Neural cell (in vitro differentiated cells): ENCODE data around the gene DUS1L. TPM values are rescaled to one million over a fixed set of nuclear protein-coding genes. Genes with fewer than 3 reads are reported as not detected.
"Not testable (repeated sequence)": the region's sequence is repeated elsewhere in the genome, so short reads cannot be mapped to it uniquely, and the experiment has no call there.

Source experiments
- H2AFZ ChIP-seq: fragments of 200-600, 300-800 bp; sonication (generic), shearing (Covaris generic); 2 replicates; pipeline ENCODE4 v1.6.0; 2014; ENCODE audit warnings: low read depth, mild to moderate bottlenecking, antibody characterized with exemption, low read length, moderate library complexity
- H3F3A ChIP-seq: fragments of 200-600 bp; shearing (Covaris generic); 2 replicates; pipeline ENCODE4 v1.6.1; 2016; ENCODE audit warnings: mild to moderate bottlenecking, moderate library complexity, mixed read lengths, antibody characterized with exemption, low read length; ENCODE audit not compliant: insufficient read depth, poor library complexity, severe bottlenecking
- H3K27ac ChIP-seq: fragments of 200-600, 300-800 bp; sonication (generic), shearing (Covaris generic); 2 replicates; pipeline ENCODE4 v1.5.1; 2014; ENCODE audit warnings: mild to moderate bottlenecking, low read length, moderate library complexity
- H3K27me3 ChIP-seq: fragments of 300-800, 200-600 bp; sonication (generic), shearing (Covaris generic); 2 replicates; pipeline ENCODE4 v1.6.0; 2014; ENCODE audit warnings: mild to moderate bottlenecking, low read depth, low read length, moderate library complexity; ENCODE audit not compliant: insufficient read depth
- H3K36me3 ChIP-seq: fragments of 300-800, 200-600 bp; sonication (generic), shearing (Covaris generic); 2 replicates; pipeline ENCODE4 v1.5.1; 2014; ENCODE audit warnings: mild to moderate bottlenecking, antibody characterized with exemption, low read length, moderate library complexity; ENCODE audit not compliant: insufficient read depth
- H3K4me2 ChIP-seq: fragments of 300-800, 200-600 bp; sonication (generic), shearing (Covaris generic); 2 replicates; pipeline ENCODE4 v1.6.0; 2014; ENCODE audit warnings: mild to moderate bottlenecking, low read length
- H3K4me3 ChIP-seq: fragments of 300-800, 200-600 bp; sonication (generic), shearing (Covaris generic); 2 replicates; pipeline ENCODE4 v1.5.1; 2014; ENCODE audit warnings: mild to moderate bottlenecking, low read length, moderate library complexity
- H3K79me2 ChIP-seq: fragments of 200-600 bp; shearing (Covaris generic); replicated peaks from 2 replicates; pipeline ENCODE4 v1.6.0; 2014; ENCODE audit warnings: mild to moderate bottlenecking, low read length, moderate library complexity; ENCODE audit not compliant: insufficient read depth
- H3K9ac ChIP-seq: fragments of 300-800, 200-600 bp; sonication (generic), shearing (Covaris generic); 2 replicates; pipeline ENCODE4 v1.6.1; 2016; ENCODE audit warnings: mild to moderate bottlenecking, low read length, mixed read lengths
- H3K9me2 ChIP-seq: fragments of 200-600 bp; shearing (Covaris generic); 2 replicates; pipeline ENCODE4 v1.6.1; 2016; ENCODE audit warnings: mild to moderate bottlenecking, low read length, mixed read lengths; ENCODE audit not compliant: insufficient read depth
- H3K9me3 ChIP-seq: fragments of 200-600, 300-800 bp; sonication (generic), shearing (Covaris generic); 2 replicates; pipeline ENCODE4 v1.6.1; 2016; ENCODE audit warnings: mild to moderate bottlenecking, mixed run types, low read length, moderate library complexity, mixed read lengths
- H4K20me1 ChIP-seq: fragments of 200-600 bp; shearing (Covaris generic); 2 replicates; pipeline ENCODE4 v1.6.1; 2016; ENCODE audit warnings: mild to moderate bottlenecking, mixed run types; ENCODE audit not compliant: insufficient read depth
- CTCF ChIP-seq: fragments of 450-650 bp; IDR thresholded peaks from 2 replicates; pipeline ENCODE4 v1.5.1; 2014; ENCODE audit warnings: antibody characterized with exemption, mild to moderate bottlenecking, moderate library complexity; ENCODE audit not compliant: poor library complexity, severe bottlenecking
- EP300 ChIP-seq: fragments of 450-650 bp; conservative IDR thresholded peaks from 2 replicates; pipeline ENCODE4 v1.6.1; 2014; ENCODE audit warnings: antibody characterized with exemption, mild to moderate bottlenecking, moderate library complexity; ENCODE audit not compliant: poor library complexity, severe bottlenecking
- EZH2 ChIP-seq: fragments of 200-600, 300-800 bp; shearing (Covaris generic), sonication (generic); IDR thresholded peaks from 2 replicates; pipeline ENCODE4 v1.6.1; 2014; ENCODE audit warnings: antibody characterized with exemption, low read length, borderline replicate concordance, mild to moderate bottlenecking; ENCODE audit not compliant: insufficient read depth, poor library complexity, severe bottlenecking
- MXI1 ChIP-seq: fragments of 450-650 bp; conservative IDR thresholded peaks from 2 replicates; pipeline ENCODE4 v1.6.1; 2014; ENCODE audit warnings: antibody characterized with exemption, mild to moderate bottlenecking; ENCODE audit not compliant: poor library complexity, severe bottlenecking
- POLR2AphosphoS5 ChIP-seq: IDR thresholded peaks from 2 replicates; pipeline ENCODE4 v1.6.1; 2012
- RAD21 ChIP-seq: fragments of 450-650 bp; conservative IDR thresholded peaks from 2 replicates; pipeline ENCODE4 v1.6.1; 2014; ENCODE audit warnings: antibody characterized with exemption, mild to moderate bottlenecking, moderate library complexity
- REST ChIP-seq: IDR thresholded peaks from 2 replicates; pipeline ENCODE4 v1.6.1; 2012; ENCODE audit warnings: borderline replicate concordance
- SMC3 ChIP-seq: fragments of 450-650 bp; conservative IDR thresholded peaks from 2 replicates; pipeline ENCODE4 v1.6.1; 2014; ENCODE audit warnings: antibody characterized with exemption, mild to moderate bottlenecking, moderate library complexity; ENCODE audit not compliant: poor library complexity
- TAF1 ChIP-seq: IDR thresholded peaks from 2 replicates; pipeline ENCODE4 v1.6.1; 2012; ENCODE audit warnings: low read depth
- polyA plus RNA-seq: library from polyadenylated mRNA; depleted of rRNA; stranded (reverse); fragments of >200 nt; gene quantifications from 2 replicates; pipeline ENCODE4 v1.2.3, GENCODE V29; 2014

DUS1L gene
- polyA plus RNA-seq, 1 donor from 2014 or later = 100 TPM

- H2AFZ ChIP-seq = no peak overlapping the region
- no peaks in the 10 kb centered on the region for H4K20me1 ChIP-seq
- no peak overlapping the region for H3K4me2 ChIP-seq
- H3K9ac ChIP-seq = no peak overlapping the region
- H3F3A ChIP-seq = peaks cover 8% of the 10 kb centered on the region
- TF ChIP-seq EZH2 (no peak), SMC3 (no peak), EP300 (no peak), REST (no peak), TAF1 (no peak), MXI1 (no peak), RAD21 (no peak)
- no peak overlapping the region for H3K4me3 ChIP-seq
- H3K27ac ChIP-seq = no peak overlapping the region
- no peaks in the 10 kb centered on the region for H3K9me3 ChIP-seq
- H3K9me2 ChIP-seq = no peaks in the 10 kb centered on the region
- no peaks in the 10 kb centered on the region for H3K27me3 ChIP-seq
- H3K36me3 ChIP-seq = no peaks in the 10 kb centered on the region
- H3K79me2 ChIP-seq = no peaks in the 10 kb centered on the region
Measured at GRCh38 chr17:82039695-82040299, 25.8 kb downstream of the DUS1L start.

- H3K9me3 ChIP-seq, H3K9me2 ChIP-seq, H3K36me3 ChIP-seq, H3K27ac ChIP-seq, H4K20me1 ChIP-seq, H3K4me2 ChIP-seq, H3F3A ChIP-seq, H3K9ac ChIP-seq, H2AFZ ChIP-seq, H3K4me3 ChIP-seq, H3K27me3 ChIP-seq, H3K79me2 ChIP-seq: not testable (repeated sequence)
Measured at GRCh38 chr17:82038796-82039409, 26.7 kb downstream of the DUS1L start.

DNA sequence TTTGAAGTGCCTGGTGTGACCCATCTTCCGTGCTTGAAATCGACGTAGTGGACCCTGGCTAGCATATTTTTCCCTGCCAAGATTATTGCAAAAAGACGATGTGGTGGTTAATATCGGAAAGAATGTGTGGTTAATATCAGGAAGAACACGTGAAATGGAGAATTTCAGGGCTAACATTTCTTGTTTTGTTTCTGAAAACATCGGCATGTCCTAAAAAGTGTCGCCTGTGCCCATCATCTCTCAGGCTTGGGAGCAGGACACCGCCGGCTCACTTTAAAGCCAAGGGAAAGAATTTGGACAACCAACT, 27.8 kb downstream of the DUS1L start:
- Histone ChIP-seq H4K20me1 (no peaks in the 10 kb centered on the region), H3F3A (peaks cover 8% of the 10 kb centered on the region), H2AFZ (peak overlapping the region; percentile 76), H3K27me3 (no peaks in the 10 kb centered on the region), H3K9ac (no peak overlapping the region), H3K27ac (no peak overlapping the region), H3K4me3 (peak overlapping the region; percentile 93), H3K9me2 (no peaks in the 10 kb centered on the region), H3K36me3 (no peaks in the 10 kb centered on the region), H3K79me2 (no peaks in the 10 kb centered on the region), H3K9me3 (no peaks in the 10 kb centered on the region), H3K4me2 (no peak overlapping the region)
- TF ChIP-seq CTCF = no peak
- no peak for TF ChIP-seq RAD21
- no peak for TF ChIP-seq EP300
- no peak for TF ChIP-seq SMC3
- TF ChIP-seq REST = no peak
- no peak for TF ChIP-seq POLR2AphosphoS5
- no peak for TF ChIP-seq EZH2
- TF ChIP-seq MXI1 = no peak
- TF ChIP-seq TAF1 = no peak
